BE2C (cell line): ENCODE measurements around the gene ACTA2.

ENCODE experiments used
- DNase-seq: peaks from one replicate; pipeline ENCODE4 v3.0.0-alpha.2; 2020
- H3K27me3 ChIP-seq: fragments of 250-450 bp; sonication (Bioruptor Pico); 2 replicates; pipeline ENCODE4 v1.5.1; 2020; ENCODE audit warnings: mild to moderate bottlenecking
- H3K36me3 ChIP-seq: fragments of 250-450 bp; sonication (Bioruptor Pico); 2 replicates; pipeline ENCODE4 v1.5.1; 2020; ENCODE audit warnings: mild to moderate bottlenecking
- H3K4me1 ChIP-seq: fragments of 250-450 bp; sonication (Bioruptor Pico); 2 replicates; pipeline ENCODE4 v1.5.1; 2020
- H3K4me3 ChIP-seq: 2 replicates; pipeline ENCODE4 v1.5.1; 2011; ENCODE audit warnings: low read depth, low read length
- H3K9me3 ChIP-seq: fragments of 250-450 bp; sonication (Bioruptor Pico); 2 replicates; pipeline ENCODE4 v1.5.1; 2020
- TF ChIP-seq, protein P1 (sequence below): IDR thresholded peaks from 2 replicates; pipeline ENCODE4 v1.5.1; 2012; ENCODE audit warnings: mild to moderate bottlenecking, low read depth, low read length

Gene ACTA2

DNA sequence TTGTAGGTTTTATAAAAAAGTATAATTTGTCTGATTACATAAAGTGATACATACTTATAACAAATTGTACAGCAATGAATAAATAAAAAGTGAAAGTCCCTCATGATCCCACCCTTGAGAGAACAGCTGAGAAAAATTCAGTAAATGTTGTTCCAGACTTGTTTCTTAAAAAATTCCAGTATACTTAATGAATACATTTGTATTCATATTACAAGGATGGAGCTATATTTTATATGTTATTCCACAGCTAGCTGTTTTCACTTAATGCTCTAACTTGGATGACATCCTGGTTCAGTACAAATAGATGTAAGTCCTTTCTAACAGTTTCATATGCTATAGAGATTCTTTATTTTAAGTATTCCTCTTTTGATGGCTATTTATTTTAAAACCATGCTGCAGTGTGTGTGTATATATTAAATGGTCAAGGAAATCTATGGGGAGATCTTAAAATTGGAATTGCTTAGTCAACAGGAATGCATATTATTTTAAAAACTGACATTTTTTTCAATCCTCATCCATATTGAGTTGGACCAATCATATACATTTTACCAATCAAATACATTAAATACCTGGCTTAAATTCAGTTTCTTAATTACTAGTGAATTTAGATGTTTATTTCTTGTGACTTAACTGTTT is 63.6 kb downstream of the ACTA2 start:
- TF ChIP-seq, protein P1, sequence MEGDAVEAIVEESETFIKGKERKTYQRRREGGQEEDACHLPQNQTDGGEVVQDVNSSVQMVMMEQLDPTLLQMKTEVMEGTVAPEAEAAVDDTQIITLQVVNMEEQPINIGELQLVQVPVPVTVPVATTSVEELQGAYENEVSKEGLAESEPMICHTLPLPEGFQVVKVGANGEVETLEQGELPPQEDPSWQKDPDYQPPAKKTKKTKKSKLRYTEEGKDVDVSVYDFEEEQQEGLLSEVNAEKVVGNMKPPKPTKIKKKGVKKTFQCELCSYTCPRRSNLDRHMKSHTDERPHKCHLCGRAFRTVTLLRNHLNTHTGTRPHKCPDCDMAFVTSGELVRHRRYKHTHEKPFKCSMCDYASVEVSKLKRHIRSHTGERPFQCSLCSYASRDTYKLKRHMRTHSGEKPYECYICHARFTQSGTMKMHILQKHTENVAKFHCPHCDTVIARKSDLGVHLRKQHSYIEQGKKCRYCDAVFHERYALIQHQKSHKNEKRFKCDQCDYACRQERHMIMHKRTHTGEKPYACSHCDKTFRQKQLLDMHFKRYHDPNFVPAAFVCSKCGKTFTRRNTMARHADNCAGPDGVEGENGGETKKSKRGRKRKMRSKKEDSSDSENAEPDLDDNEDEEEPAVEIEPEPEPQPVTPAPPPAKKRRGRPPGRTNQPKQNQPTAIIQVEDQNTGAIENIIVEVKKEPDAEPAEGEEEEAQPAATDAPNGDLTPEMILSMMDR, result no peak
- H3K4me3 ChIP-seq, result no peak overlapping the region
- H3K36me3 ChIP-seq, result no peaks in the 10 kb centered on the region
- no peaks in the 10 kb centered on the region for H3K27me3 ChIP-seq
- H3K4me1 ChIP-seq, result peaks cover 3% of the 10 kb centered on the region; the same call in 1 of the 2 replicates
- DNase-seq, result no peak
- no peaks in the 10 kb centered on the region for H3K9me3 ChIP-seq

DNA sequence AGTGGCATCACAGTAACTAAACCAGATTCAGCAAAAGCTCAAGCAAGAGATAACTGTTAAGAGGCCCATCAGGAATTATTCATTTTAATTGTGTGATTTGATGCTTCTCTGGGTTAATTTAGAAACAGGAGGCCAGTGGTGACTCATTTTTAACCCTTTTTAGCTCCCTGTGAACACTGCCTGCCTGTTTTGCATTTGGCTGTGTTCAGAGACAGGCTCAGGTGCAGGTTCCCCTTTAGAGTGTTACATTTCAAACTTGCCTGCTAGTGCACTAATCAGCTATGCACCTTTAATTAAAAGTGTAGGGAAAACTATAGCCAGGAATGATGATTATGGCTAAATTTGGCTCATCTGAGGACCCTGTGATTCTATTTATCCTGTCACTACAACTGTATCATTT is 66.0 kb downstream of the ACTA2 start:
- H3K4me1 ChIP-seq, result peaks cover 16% of the 10 kb centered on the region
- H3K36me3 ChIP-seq, result no peaks in the 10 kb centered on the region
- TF ChIP-seq, protein P1, result no peak
- H3K9me3 ChIP-seq, result no peaks in the 10 kb centered on the region
- no peak for DNase-seq
- H3K27me3 ChIP-seq, result no peaks in the 10 kb centered on the region
- no peak overlapping the region for H3K4me3 ChIP-seq
